Measurements from ENCODE around the gene XCL2.
A peak's percentile ranks its signal among the peaks of the same experiment; 100 is the strongest.
"Not testable (repeated sequence)": the region's sequence is repeated elsewhere in the genome, so short reads cannot be mapped to it uniquely, and the experiment has no call there.

XCL2 gene

GRCh38 chr1:168565825-168566224 lies 22.0 kb upstream of the XCL2 start:
- DNase-seq, result no peak
- in situ Hi-C loops (cut with MboI; ENCODE audit: low pct_unique_long_range_greater_than_20kb, low sequenced_read_pairs), result no loop called here

DNA sequence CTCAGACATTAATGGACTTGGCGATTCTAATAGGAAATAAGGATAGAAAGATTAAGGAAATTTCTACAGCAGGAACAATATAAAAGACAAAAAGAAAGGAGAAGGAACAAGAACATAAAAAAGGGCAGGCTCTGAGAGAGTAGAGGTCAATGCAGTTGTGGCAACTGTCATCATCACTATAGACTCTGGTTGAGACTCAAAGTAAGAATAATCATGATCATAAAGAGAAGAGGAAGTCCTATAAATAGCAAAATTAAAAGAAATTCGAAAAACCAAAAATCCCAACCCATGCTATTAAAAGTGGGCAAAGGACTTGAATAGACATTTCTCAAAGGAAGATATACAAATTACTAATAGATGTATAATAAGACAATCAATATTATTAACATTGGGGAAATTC lies 18.2 kb upstream of the XCL2 start:
- peak; percentile 39 for DNase-seq
- in situ Hi-C loops (cut with MboI; ENCODE audit: low pct_unique_long_range_greater_than_20kb, low sequenced_read_pairs), result no loop called here

DNA sequence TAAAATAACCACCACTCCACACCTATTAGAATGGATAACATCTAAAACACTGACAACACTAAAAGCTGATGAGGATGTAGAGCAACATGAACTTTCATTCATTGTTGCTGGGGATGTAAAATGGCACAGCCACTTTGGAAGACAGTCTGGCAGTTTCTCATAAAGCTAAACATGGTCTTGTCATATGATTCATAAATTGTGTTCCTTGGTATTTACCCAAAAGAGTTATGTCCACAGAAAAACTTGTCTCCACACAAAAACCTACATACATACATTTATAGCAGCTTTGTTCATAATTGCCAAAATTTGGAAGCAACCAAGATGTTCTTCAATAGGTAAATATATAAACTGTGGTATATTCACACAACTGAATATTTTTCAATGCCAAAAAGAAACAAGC lies 16.6 kb upstream of the XCL2 start:
- DNase-seq, result no peak
- in situ Hi-C loops (cut with MboI; ENCODE audit: low pct_unique_long_range_greater_than_20kb, low sequenced_read_pairs), result no loop called here

- no peak for DNase-seq
- in situ Hi-C loops (cut with MboI; ENCODE audit: low pct_unique_long_range_greater_than_20kb, low sequenced_read_pairs), result no loop called here
Observed at GRCh38 chr1:168556647-168557046, 12.8 kb upstream of the XCL2 start.

GRCh38 chr1:168555508-168556046 lies 11.8 kb upstream of the XCL2 start:
- DNase-seq, result no peak
- in situ Hi-C loops (cut with MboI; ENCODE audit: low pct_unique_long_range_greater_than_20kb, low sequenced_read_pairs), result no loop called here

DNA sequence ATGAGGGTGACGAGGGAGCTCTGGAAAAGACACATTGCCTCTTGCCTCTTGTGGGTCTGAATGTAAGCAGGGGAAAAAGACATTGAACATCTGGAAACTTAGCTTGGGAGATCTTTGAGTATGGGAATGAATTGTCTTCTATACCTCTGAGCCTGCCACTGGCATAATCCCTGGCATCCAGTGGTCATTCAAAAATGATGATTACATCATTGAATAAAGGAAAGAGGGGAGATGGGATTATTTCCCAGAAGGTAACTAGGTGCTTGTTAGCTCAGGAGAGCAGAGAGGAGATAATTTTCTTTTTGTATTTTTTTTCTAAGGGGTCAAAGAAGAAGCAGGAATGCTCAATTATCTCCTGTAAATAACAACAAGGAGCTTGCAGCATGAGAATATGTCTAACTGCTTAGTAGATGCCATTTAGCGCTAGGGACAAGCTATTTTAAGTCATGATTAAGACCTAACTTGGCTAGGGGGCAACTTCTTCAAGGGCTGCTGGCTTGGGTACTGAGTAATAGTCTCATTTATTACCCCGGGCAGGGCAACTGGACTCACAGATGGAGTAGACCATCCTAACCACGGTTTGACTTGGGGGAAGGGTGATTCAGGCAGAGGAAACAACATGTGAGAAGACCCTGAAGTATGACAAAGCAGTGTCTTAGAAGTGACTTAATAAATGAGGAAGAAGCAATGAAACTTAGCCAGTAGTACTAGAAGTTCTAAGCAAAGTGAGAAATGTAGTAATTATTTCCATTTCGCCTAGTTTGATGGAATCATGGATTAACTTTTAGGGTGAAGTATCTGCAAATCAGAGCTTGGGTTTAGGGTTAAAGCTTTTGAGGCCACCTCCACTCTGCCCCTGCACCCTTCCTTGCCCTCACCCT lies 11.0 kb upstream of the XCL2 start:
- no peak for DNase-seq
- in situ Hi-C loops (cut with MboI; ENCODE audit: low pct_unique_long_range_greater_than_20kb, low sequenced_read_pairs), result no loop called here

GRCh38 chr1:168553680-168554553 lies 10.1 kb upstream of the XCL2 start:
- in situ Hi-C loops (cut with MboI; ENCODE audit: low pct_unique_long_range_greater_than_20kb, low sequenced_read_pairs), result no loop called here
- DNase-seq, result peak; percentile 29

GRCh38 chr1:168552961-168553360 lies 9.2 kb upstream of the XCL2 start:
- in situ Hi-C loops (cut with MboI; ENCODE audit: low pct_unique_long_range_greater_than_20kb, low sequenced_read_pairs), result no loop called here
- DNase-seq, result no peak

DNA sequence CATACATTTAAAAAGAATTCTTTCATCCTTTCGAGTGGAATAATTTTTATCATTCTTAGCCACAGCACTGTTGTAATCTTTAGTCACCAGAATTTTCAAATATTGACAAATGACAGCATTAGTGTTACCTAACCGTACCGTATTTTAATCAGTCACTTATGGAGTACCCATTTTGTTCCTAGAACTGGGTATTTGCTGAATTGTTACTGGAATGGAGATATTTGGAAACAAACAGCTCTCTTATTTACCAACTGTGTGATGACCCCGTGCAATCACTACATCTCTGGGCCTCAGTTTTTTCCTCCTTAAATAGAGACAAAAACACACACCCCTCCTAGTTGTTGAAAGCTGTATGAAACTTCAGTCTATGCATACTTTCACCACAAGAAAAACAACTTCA lies 7.9 kb upstream of the XCL2 start:
- DNase-seq, result no peak
- in situ Hi-C loops (cut with MboI; ENCODE audit: low pct_unique_long_range_greater_than_20kb, low sequenced_read_pairs), result no loop called here

- DNase-seq, result no peak
- in situ Hi-C loops (cut with MboI; ENCODE audit: low pct_unique_long_range_greater_than_20kb, low sequenced_read_pairs), result no loop called here
Observed at GRCh38 chr1:168550971-168551370, 7.2 kb upstream of the XCL2 start.

GRCh38 chr1:168546553-168546895 lies 2.7 kb upstream of the XCL2 start:
- DNase-seq; in situ Hi-C loops (cut with MboI; ENCODE audit: low pct_unique_long_range_greater_than_20kb, low sequenced_read_pairs): not testable (repeated sequence)

DNA sequence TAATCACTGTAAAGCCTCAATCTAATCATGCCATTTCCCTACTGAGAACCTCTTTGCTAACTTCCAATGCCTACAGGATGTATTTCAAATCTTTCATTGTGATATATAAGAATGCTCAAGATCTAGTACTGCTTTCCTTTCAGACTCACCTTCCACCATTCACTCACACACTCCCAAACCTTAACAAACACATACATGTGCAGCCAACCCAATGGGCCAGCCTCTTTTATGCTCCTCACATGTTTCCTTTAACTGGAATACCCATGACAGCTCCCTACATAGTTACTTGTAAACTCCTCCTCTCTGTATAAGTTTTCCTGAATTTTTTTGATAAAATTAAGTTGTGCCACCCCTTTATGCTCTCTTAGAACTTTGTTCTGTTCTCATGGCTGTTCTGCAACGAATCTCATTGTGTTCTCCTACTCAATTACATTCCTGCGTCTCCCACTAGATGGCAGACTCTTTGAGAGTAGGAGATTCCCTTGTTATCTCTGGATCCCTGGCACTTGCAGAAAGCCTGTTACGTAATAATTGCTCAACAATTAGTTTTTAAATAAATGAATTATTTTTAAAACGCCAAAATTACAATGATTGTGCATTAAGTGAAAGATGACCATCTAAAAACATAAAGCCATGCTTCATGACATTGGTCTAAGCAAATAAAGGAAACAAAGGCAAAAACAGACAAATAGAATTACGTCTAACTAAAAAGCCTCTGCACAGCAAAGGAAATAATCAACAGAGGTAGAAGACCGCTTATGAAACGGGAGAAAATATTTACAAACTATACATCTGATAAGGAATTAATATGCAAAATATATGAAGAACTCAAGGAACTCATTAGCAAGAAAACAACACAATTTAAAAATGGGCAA lies 2.1 kb upstream of the XCL2 start:
- in situ Hi-C loops (cut with MboI; ENCODE audit: low pct_unique_long_range_greater_than_20kb, low sequenced_read_pairs), result not testable (repeated sequence)
- peak; percentile 54 for DNase-seq

GRCh38 chr1:168542978-168543377 lies 819 bp downstream of the XCL2 start:
- DNase-seq; in situ Hi-C loops (cut with MboI; ENCODE audit: low pct_unique_long_range_greater_than_20kb, low sequenced_read_pairs): not testable (repeated sequence)

GRCh38 chr1:168540798-168541197 lies 3.0 kb downstream of the XCL2 start:
- in situ Hi-C loops (cut with MboI; ENCODE audit: low pct_unique_long_range_greater_than_20kb, low sequenced_read_pairs); DNase-seq: not testable (repeated sequence)

GRCh38 chr1:168535536-168535935 lies 8.3 kb downstream of the XCL2 start:
- in situ Hi-C loops (cut with MboI; ENCODE audit: low pct_unique_long_range_greater_than_20kb, low sequenced_read_pairs), result no loop called here
- peak; percentile 92 for DNase-seq

- in situ Hi-C loops (cut with MboI; ENCODE audit: low pct_unique_long_range_greater_than_20kb, low sequenced_read_pairs), result no loop called here
- no peak for DNase-seq
Observed at GRCh38 chr1:168531615-168532345, 12.0 kb downstream of the XCL2 start.

GRCh38 chr1:168529518-168529917 lies 14.3 kb downstream of the XCL2 start:
- no peak for DNase-seq
- in situ Hi-C loops (cut with MboI; ENCODE audit: low pct_unique_long_range_greater_than_20kb, low sequenced_read_pairs), result no loop called here

DNA sequence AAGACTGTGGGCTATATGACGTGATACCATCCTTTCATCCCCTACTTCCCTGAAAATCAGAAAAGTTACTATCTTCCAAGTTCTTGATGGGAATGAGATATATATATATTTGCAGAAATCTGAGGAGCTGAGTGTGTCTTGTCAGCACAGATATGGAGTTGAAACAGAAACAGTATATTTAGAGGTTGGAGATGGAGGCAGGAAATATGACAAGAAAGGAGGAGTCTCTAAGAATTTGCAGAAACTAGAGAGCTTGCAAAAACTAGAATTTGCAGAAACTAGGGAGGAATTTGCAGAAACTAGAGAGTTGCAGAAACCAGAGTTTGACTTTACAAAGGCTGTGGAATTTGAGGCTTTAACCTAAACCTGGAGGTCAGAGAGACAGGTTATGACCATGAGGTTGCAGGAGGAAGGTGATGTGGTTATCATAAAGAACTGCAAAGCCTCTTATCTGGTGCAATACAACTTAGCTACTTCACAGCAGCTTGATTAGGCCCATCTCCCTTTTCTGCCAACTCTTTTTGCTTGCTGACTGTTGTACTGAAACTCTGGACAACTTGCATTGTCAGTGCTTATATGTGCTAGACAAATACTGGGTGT lies 22.3 kb downstream of the XCL2 start:
- in situ Hi-C loops (cut with MboI; ENCODE audit: low pct_unique_long_range_greater_than_20kb, low sequenced_read_pairs), result no loop called here

More for the DNA sequence above, 22.3 kb downstream of the XCL2 start:
- no peak for DNase-seq
